Skeletal muscle tissue (tissue), 4 donors: ENCODE results near the gene ELP5. TPM values are rescaled to one million over a fixed set of nuclear protein-coding genes. Genes with fewer than 3 reads are reported as not detected.
"Not testable (repeated sequence)": the region's sequence is repeated elsewhere in the genome, so short reads cannot be mapped to it uniquely, and the experiment has no call there.

Experiments used
- H3K27ac ChIP-seq: one replicate; pipeline ENCODE4 v1.7.0; 2013; ENCODE audit warnings: mild to moderate bottlenecking, low read depth, low read length, inconsistent platforms
- H3K27me3 ChIP-seq, 3 donors: one replicate each; pipeline ENCODE4 v1.7.0; 2013; ENCODE audit warnings: low read length in 3 of 3; ENCODE audit not compliant: control insufficient read depth in 3 of 3, insufficient read depth in 3 of 3
- H3K36me3 ChIP-seq, 3 donors: one replicate each; pipeline ENCODE4 v1.7.0; 2013; ENCODE audit warnings: low read length in 3 of 3; ENCODE audit not compliant: control insufficient read depth in 3 of 3, insufficient read depth in 3 of 3
- H3K4me1 ChIP-seq, 3 donors: one replicate each; pipeline ENCODE4 v1.7.0; 2013; ENCODE audit warnings: low read length in 3 of 3, mild to moderate bottlenecking in 3 of 3; ENCODE audit not compliant: control insufficient read depth in 3 of 3, insufficient read depth in 3 of 3
- H3K4me3 ChIP-seq, 3 donors: one replicate each; pipeline ENCODE4 v1.7.0; 2013; ENCODE audit warnings: low read length in 3 of 3
- H3K9ac ChIP-seq, 3 donors: one replicate each; pipeline ENCODE4 v1.7.0; 2013; ENCODE audit warnings: low read length in 3 of 3, mild to moderate bottlenecking in 3 of 3, moderate library complexity in 2 of 3, low read depth in 1 of 3
- H3K9me3 ChIP-seq, 3 donors: one replicate each; pipeline ENCODE4 v1.7.0; 2013; ENCODE audit warnings: low read length in 3 of 3; ENCODE audit not compliant: control insufficient read depth in 3 of 3
- total RNA-seq: library from RNA; depleted of rRNA; stranded (reverse); fragments of >200 nt; gene quantifications from one replicate; pipeline ENCODE4 v1.2.3, GENCODE V29; 2014
- donor health status: Osteomylitis.

ELP5 gene
- total RNA-seq, 1 donor from 2014 or later = 28.2 TPM

DNA sequence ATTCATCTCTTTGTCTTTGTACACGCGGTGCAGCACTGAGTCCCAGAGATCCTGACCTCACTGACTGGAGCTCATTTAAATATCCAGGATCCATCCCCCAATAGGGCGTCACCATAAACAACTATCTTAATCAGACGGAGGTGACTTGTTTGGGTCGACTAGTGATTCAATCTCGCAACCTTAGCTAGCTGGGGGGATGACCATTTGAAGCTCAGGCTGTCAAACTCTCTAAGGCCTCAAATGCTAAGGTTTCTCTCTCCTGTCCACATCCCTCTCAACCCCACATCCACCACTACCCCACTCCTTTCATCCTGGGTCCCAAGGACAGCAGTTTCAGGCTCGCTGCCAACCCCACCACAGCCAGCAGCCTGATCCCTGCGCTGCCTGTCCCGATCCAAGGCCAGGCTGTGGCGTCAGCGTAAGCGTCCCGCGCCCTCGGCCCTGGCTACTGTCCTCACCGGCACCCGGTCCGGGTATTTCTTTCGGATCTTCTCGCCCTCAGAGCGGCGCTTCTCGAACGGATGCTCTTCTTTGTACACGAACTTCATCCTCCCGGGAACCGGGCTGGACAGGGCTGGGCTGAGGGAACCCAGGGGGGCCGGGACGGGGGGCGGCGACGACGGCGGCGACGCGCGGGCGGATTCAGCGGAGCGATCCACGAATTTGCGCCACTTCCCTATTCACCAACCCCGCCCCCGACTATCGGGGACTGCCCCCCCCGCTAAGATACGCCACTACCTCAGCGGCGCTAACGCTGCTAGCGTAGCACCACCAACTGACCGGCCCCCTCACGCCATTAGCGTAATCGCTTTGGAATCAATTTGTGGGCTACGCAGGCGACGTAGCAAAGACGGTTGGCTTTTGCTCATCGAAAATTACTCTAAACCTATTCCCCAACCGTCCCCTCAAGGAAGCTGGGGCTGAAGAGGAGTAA, 10.0 kb upstream of the ELP5 start, which contains the start of gene GABARAP:
TSS of gene GABARAP (minus strand) at position 667 of the 934 bp plus-strand sequence. CDS start at position 548, 119 bp downstream.
- Histone ChIP-seq H3K9ac (peak within 1 kb of the TSS; percentile 98 to 99 (median 98)), H3K9me3 (no peaks in the 10 kb centered on the region), H3K27me3 (no peaks in the 10 kb centered on the region), H3K4me3 (peak within 1 kb of the TSS; percentile 98 to 99 (median 98)), H3K27ac (peak within 1 kb of the TSS; percentile 100), H3K4me1 (peaks cover 27 to 38% (median 31%) of the 10 kb centered on the region in 3 donors), H3K36me3 (peaks cover 34 to 39% (median 37%) of the 10 kb centered on the region in 3 donors)

GRCh38 chr17:7242717-7243452, 9.1 kb upstream of the ELP5 start:
- H3K9me3 ChIP-seq = no peaks in the 10 kb centered on the region
- H3K4me3 ChIP-seq = peak overlapping the region; percentile 98 to 99 (median 98)
- peak overlapping the region; percentile 95 to 99 (median 98) for H3K9ac ChIP-seq
- H3K36me3 ChIP-seq = peaks cover 35 to 39% (median 38%) of the 10 kb centered on the region in 3 donors
- peaks cover 31 to 47% (median 34%) of the 10 kb centered on the region in 3 donors for H3K4me1 ChIP-seq
- H3K27ac ChIP-seq = peak overlapping the region; percentile 100
- no peaks in the 10 kb centered on the region for H3K27me3 ChIP-seq

DNA sequence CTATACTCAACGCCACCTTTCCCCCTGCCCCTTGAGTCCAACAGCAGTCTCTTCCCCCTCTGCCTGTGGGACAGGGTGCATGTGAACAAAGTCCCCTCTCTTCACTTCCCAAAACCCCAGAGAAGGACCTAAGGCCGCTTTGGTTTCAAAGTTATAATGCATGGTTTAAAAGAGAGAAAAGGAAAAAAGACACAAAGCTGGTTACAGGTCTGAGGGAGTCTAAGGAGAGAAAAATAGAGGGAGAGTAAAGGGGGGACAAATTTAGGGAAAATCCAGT, 8.6 kb upstream of the ELP5 start:
- Histone ChIP-seq H3K27me3 (no peaks in the 10 kb centered on the region), H3K36me3 (peaks cover 35 to 39% (median 38%) of the 10 kb centered on the region in 3 donors), H3K27ac (peak overlapping the region; percentile 100), H3K4me1 (peaks cover 33 to 49% (median 35%) of the 10 kb centered on the region in 3 donors), H3K9me3 (no peaks in the 10 kb centered on the region), H3K4me3 (peak overlapping the region; percentile 98 to 99 (median 98)), H3K9ac (peak overlapping the region; percentile 88 to 99 (median 98))

GRCh38 chr17:7243838-7244237, 8.2 kb upstream of the ELP5 start:
- H3K9me3 ChIP-seq, H3K4me3 ChIP-seq, H3K27me3 ChIP-seq: not testable (repeated sequence)
- Histone ChIP-seq H3K9ac (peak overlapping the region in 1 of 3 donors; percentile 99), H3K36me3 (peaks cover 35 to 39% (median 38%) of the 10 kb centered on the region in 3 donors), H3K27ac (peak overlapping the region; percentile 100), H3K4me1 (peaks cover 36 to 52% (median 39%) of the 10 kb centered on the region in 3 donors)

- H3K9me3 ChIP-seq = no peaks in the 10 kb centered on the region
- H3K27me3 ChIP-seq = no peaks in the 10 kb centered on the region
- peaks cover 38 to 49% (median 41%) of the 10 kb centered on the region in 3 donors for H3K4me1 ChIP-seq
- H3K36me3 ChIP-seq = peaks cover 24 to 29% (median 26%) of the 10 kb centered on the region in 3 donors
- peak overlapping the region; percentile 100 for H3K27ac ChIP-seq
- H3K9ac ChIP-seq = no peak overlapping the region
- no peak overlapping the region for H3K4me3 ChIP-seq
Measured at GRCh38 chr17:7246779-7247178, 5.2 kb upstream of the ELP5 start.

DNA sequence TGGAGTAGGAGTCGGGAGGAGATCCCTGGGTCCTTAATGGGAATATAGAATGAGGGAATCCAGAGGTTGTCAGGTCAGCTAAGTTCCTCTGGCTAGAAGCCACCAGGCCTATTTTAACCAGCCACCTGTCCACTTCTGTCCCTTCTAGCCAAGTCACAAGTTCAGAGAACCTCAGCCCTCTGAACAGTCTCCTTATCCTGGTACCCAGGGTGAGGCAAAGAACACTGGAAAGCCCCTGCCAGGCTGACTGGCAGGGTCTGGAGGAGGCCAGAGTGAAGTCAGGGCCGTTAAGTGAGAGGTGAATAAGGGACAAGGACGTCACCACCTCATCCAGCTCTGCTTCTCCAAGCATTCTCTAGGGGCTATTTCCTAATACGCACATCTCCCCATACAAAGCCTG, 3.2 kb upstream of the ELP5 start:
- peak overlapping the region; percentile 100 for H3K27ac ChIP-seq

DNA sequence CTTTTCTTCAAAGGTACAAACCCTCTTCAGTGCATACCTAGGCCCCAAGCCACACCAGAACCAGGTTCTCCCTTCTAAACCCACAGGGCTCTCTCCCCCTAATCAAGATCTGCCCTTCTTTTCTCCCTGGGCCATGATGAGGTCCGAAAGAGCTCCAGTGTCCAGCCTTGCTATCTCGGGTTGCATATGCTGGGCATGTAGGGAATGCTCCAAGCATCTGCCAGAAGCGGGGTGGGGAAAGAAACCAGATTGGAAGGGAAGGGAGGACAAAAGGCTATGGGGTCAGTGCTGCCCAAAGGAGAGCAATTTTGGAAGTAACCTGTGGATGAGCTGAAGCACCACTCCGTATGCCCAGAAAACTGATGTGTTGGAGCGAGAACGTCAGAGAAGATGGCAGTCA, 2.8 kb upstream of the ELP5 start:
- H3K27me3 ChIP-seq = no peaks in the 10 kb centered on the region
- peak overlapping the region; percentile 100 for H3K27ac ChIP-seq
- H3K9me3 ChIP-seq = no peaks in the 10 kb centered on the region
- peaks cover 39 to 47% (median 45%) of the 10 kb centered on the region in 3 donors for H3K4me1 ChIP-seq
- H3K9ac ChIP-seq = peak overlapping the region; percentile 60 to 98 (median 96)
- peak overlapping the region; percentile 45 to 92 (median 64) for H3K4me3 ChIP-seq
- H3K36me3 ChIP-seq = peaks cover 22 to 30% (median 30%) of the 10 kb centered on the region in 3 donors

More for the DNA sequence above, 3.2 kb upstream of the ELP5 start:
- Histone ChIP-seq H3K36me3 (peaks cover 26 to 31% (median 30%) of the 10 kb centered on the region in 3 donors), H3K9me3 (no peaks in the 10 kb centered on the region), H3K4me3 (peak overlapping the region; percentile 45 to 92 (median 64)), H3K27me3 (no peaks in the 10 kb centered on the region), H3K4me1 (peaks cover 41 to 51% (median 45%) of the 10 kb centered on the region in 3 donors), H3K9ac (peak overlapping the region; percentile 60 to 98 (median 96))

DNA sequence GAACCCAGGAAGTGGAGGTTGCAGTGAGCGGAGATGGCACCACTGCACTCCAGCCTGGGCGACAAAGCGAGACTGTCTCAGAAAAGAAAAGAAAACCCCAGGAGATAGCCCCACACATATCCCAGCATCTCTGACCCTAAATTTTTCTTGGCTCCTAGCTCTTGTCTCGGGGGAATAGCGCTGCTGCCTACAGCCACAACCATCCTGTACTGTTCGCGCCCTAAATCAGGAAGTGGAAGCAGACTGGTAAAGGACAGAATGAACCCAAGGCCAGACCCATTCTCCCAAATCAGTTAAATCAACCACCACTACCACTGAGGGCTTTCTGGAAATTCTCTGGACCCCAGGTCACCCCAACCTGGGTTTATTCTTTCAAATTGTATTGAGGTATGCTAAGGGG, 2.2 kb upstream of the ELP5 start:
- Histone ChIP-seq H3K36me3 (peaks cover 20 to 31% (median 30%) of the 10 kb centered on the region in 3 donors), H3K9ac (peak overlapping the region; percentile 96 to 99 (median 98)), H3K27me3 (no peaks in the 10 kb centered on the region), H3K27ac (peak overlapping the region; percentile 100), H3K4me1 (peaks cover 39 to 47% (median 45%) of the 10 kb centered on the region in 3 donors), H3K9me3 (no peaks in the 10 kb centered on the region), H3K4me3 (peak overlapping the region; percentile 64 to 92 (median 76))

DNA sequence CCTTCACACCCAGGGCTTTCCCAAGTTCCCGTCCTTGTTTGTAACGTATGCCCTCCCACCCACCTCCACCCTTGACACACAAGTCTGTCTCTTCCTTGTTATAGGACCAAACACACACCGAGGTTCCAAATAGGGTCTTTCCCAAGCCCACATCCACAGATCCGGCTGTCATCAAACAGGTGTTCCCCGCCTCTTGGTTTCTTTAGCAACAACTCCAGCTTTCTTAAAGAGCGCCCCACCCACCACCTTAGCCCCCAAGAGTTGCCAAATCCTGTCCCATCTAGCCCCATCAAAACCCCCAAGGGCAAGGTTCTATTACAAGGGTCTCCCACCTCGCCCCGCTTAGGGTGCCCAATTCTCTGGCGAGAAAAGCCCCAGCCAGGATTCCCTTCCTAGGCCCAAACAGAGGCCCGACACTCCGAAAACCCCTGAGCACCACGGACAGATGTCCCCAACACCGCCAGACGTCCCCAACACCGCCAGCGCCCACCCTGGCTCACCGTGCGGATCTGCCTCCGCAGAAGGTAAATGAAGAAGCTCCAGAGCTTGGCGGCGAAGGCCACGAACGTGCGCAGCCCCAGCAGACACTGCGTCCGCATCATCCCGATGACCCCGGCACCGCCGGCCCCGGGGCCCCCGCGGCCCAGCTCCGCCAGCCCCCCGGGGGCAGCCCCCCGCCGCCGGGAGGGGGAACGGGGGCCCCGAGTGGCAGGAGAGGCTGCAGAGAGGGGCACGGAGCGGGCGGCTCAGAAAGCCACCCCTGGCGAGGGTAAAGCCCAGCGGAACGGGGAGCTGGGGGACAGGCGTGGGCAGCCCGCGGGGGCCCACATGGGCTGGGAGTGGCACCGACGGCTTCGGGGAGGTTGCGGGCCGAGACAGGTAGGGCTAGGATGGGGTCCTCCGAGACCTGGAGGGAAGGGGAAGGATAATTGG, 1.1 kb upstream of the ELP5 start:
- Histone ChIP-seq H3K27me3 (no peaks in the 10 kb centered on the region), H3K36me3 (peaks cover 21 to 30% (median 30%) of the 10 kb centered on the region in 3 donors), H3K9ac (peak overlapping the region; percentile 96 to 99 (median 98)), H3K27ac (peak overlapping the region; percentile 100), H3K4me3 (peak overlapping the region; percentile 64 to 92 (median 85)), H3K9me3 (no peaks in the 10 kb centered on the region), H3K4me1 (peaks cover 39 to 47% (median 45%) of the 10 kb centered on the region in 3 donors)
